ENCODE data around the gene WDR86. TPM values are rescaled to one million over a fixed set of nuclear protein-coding genes. Genes with fewer than 3 reads are reported as not detected.

The WDR86 gene
- total RNA-seq, 1 experiment from 2014 or later, result not detected

- no peak for DNase-seq (ENCODE audit: low read depth)
Observed at GRCh38 chr7:151379534-151380198, 30.2 kb downstream of the WDR86 start.

DNA sequence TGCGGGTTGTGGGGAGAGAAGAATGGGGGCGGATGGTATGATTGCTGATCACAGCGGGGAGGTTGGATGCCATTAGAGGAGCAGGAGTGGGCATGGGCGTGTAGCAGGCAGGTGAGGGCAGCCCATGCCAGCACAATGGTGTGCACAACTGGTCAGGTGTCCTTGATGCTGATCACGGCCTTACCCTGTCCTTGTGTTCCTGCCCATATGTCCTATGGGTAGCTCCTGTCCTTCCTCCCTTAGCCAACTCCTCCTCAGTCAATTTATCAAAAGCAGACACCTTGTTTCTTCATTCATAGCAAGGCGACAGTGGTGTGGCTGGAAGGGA, 30.7 kb downstream of the WDR86 start:
- DNase-seq (ENCODE audit: low read depth), result no peak

DNA sequence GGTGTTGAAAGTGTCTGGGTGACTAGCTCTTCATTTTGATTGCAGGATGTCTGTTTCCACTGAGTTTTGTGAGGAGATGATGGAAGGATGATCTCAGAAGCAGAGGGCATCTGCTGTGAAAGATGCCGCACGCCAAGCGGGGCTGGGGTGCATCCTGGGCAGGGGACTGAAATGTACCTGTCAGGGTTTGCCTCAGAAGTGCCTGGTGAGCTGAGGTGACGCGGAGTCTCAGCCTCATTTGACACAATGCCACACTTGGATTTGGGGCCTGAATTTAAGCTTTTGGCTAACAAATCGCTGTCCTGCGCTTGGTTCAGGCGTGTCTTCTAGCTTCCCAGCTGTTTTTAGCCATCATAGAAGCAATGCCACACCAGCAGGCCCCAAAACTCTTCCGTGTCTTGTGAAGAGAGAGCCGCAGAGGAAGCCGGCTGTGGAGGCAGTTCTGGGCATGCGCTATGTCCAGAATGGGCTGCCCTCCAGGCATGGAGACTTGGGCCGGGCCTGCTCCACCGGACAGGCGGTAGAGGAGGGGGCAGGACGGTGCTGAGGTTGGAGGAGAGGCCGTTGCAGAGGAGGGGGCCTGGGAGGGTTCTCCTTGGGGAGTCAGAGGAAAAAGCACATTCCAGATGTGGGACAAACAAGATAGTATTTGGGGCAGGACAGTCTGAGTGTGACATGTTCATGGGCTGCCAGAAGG, 31.2 kb downstream of the WDR86 start:
- DNase-seq (ENCODE audit: low read depth), result no peak

GRCh38 chr7:151378011-151378410, 31.8 kb downstream of the WDR86 start:
- no peak for DNase-seq (ENCODE audit: low read depth)

- DNase-seq (ENCODE audit: low read depth), result no peak
Observed at GRCh38 chr7:151377406-151377805, 32.4 kb downstream of the WDR86 start.

- DNase-seq (ENCODE audit: low read depth), result no peak
Observed at GRCh38 chr7:151376218-151376902, 33.5 kb downstream of the WDR86 start.

- no peak for DNase-seq (ENCODE audit: low read depth)
Observed at GRCh38 chr7:151375530-151376217, 34.2 kb downstream of the WDR86 start.

DNA sequence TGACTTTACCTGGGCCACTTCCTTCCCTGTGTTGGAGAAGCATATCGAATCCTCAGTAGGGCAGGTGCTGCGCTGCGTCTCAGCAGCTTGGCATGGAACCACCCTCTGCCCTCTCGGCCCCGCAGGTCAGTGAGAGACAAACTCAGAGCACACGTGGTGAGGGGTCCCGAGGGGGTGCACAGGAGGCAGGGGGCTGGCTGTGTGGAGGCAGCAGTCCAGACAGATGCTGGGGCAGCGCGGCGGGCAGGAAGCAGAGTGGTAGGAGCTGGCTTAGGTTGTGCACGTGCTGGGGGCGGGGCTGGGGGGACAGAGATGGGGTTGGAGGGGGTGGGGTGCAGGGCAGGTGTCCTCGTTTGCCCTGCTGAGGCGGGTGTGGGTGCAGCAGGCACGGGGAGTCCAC, 35.1 kb downstream of the WDR86 start:
- DNase-seq (ENCODE audit: low read depth), result no peak

GRCh38 chr7:151374139-151374538, 35.7 kb downstream of the WDR86 start:
- DNase-seq (ENCODE audit: low read depth), result no peak

DNA sequence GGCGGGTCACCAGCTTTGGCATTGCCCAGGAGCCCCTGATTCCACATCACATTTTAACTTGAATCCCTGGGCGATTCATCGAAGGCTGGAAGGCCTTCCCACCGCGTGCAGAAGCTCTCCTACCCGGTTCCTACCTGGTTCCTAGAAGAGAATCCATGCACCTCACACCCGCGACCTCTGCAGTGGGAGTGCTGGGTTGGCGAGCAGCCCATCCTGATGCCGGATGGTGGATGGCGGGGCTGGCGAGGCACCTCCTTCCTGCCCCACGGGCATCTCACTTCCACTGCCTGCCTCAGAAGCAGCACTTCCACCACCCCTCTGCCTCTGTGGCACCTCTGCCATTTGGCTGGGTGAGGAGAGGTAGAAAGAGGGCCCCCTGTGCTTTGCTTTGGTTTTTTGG, 36.2 kb downstream of the WDR86 start:
- DNase-seq (ENCODE audit: low read depth), result no peak

DNA sequence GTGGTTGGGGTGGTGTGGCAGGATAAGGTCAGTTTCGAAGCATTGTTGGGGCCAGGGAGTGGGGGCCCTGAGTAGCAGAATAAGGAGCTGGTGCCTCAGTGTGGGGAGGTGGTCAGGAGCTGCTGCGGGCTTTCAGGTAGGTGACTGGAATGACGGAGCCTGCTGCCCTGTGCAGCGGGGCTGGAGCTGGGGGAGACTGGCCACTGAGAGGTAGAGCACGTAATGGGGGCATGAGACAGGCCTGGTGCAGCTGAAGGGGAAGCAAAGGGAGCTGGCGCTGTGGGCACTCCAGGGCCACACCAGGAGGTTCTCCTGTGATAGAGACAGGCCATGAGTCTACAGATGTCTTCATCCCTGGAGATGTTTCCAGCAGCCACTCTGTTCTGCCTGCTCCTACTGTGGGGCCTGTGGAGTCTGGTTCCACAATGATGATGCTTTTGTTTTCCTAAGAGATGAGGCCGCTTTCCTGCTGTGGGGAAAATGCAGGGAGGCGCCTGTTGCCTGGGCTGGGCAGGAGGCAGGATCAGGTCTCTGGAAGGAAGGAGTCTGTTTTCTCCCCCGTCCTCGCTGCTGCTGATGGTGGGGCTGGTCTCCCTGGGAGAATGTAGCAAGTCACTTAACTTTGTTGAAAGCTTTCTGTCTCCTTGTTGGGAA, 37.1 kb downstream of the WDR86 start:
- DNase-seq (ENCODE audit: low read depth), result no peak

DNA sequence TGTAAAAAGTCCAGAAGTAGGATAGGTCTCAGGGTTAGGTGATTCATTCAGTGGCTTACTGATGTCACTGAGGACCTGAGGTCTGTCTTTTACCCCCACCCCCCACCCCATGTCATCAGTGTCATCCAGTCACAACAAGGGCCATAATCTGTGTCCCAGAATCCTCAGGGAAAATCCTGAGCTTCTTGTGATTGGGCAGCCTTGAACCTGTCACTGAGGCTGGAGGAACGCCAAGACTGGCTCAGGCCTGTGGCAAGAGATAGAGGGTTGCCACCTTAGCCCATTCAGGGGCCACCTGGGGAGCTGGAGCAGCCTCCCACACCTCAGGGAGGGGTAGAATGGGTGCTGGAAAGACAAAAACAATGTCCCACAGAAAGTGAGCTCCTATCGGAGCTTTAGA, 38.6 kb downstream of the WDR86 start:
- no peak for DNase-seq (ENCODE audit: low read depth)

GRCh38 chr7:151368136-151368571, 41.7 kb downstream of the WDR86 start:
- DNase-seq (ENCODE audit: low read depth), result peak; percentile 66

- DNase-seq (ENCODE audit: low read depth), result no peak
Observed at GRCh38 chr7:151367284-151367683, 42.6 kb downstream of the WDR86 start.

GRCh38 chr7:151366880-151367222, 43.0 kb downstream of the WDR86 start:
- DNase-seq (ENCODE audit: low read depth), result no peak

GRCh38 chr7:151366166-151366879, 43.5 kb downstream of the WDR86 start:
- no peak for DNase-seq (ENCODE audit: low read depth)

DNA sequence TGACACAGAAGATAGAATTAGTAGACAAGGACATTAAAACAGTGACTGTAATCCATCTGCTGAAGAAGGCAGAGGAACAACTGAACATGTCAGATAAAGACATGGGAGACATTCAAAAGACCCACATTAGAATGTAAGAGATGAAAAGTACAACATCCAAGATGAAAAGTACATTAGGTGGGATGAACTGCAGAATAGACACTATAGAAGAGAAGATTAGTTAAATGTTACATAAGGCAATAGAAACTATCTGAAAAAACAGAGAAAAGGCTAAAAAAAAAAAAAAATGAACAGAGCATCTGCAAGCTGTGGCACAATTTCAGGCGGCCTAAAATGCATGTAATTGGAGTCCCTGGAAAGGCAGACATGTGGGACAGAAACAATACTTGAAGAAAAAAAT, 46.7 kb downstream of the WDR86 start:
- no peak for DNase-seq (ENCODE audit: low read depth)

DNA sequence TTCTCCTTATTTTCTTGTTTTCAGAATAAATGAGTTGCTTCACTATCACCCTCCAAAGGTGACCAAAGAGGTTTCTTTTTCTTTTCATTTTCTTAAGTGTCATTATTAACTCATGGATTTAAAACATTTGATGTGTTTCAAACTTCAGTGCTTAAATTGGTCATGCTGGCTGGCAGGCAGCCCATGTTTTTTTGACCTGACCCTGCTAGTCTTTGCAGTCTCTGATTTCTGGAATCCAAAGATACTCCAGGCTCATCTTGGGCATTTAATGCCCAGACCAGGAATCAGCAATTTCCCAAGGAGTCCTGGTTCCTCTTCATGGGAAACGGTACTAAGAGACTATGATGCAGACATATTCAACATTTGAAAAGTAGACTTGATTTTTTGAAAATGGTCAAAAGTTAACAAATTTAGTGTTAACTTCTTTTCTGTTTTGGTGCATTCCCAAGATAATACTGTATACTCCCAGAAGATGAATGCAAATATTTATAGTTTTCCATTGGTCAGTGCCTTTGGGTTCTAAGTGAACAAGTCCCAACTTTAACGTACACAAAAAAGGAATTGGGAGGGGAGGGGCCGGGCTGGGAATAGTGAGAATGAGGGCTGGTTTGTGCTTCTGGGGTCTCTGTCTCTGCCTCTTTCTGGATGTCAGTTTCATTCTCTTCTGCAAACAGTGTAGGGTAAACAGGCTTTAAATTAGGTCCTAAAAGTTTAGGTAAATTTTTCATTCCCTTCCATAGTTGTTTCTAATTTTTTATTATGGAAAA, 48.5 kb downstream of the WDR86 start:
- DNase-seq (ENCODE audit: low read depth), result no peak

GRCh38 chr7:151352512-151352911, 57.3 kb downstream of the WDR86 start:
- DNase-seq (ENCODE audit: low read depth), result no peak

GRCh38 chr7:151351967-151352366, 57.9 kb downstream of the WDR86 start:
- DNase-seq (ENCODE audit: low read depth), result no peak

- no peak for DNase-seq (ENCODE audit: low read depth)
Observed at GRCh38 chr7:151351027-151351426, 58.8 kb downstream of the WDR86 start.
